ENCODE data around the gene DIP2A. TPM values are rescaled to one million over a fixed set of nuclear protein-coding genes. Genes with fewer than 3 reads are reported as not detected.

Gene DIP2A
- polyA plus RNA-seq, 3 donors: 4.6 to 55.4 (median 6.1) TPM

DNA sequence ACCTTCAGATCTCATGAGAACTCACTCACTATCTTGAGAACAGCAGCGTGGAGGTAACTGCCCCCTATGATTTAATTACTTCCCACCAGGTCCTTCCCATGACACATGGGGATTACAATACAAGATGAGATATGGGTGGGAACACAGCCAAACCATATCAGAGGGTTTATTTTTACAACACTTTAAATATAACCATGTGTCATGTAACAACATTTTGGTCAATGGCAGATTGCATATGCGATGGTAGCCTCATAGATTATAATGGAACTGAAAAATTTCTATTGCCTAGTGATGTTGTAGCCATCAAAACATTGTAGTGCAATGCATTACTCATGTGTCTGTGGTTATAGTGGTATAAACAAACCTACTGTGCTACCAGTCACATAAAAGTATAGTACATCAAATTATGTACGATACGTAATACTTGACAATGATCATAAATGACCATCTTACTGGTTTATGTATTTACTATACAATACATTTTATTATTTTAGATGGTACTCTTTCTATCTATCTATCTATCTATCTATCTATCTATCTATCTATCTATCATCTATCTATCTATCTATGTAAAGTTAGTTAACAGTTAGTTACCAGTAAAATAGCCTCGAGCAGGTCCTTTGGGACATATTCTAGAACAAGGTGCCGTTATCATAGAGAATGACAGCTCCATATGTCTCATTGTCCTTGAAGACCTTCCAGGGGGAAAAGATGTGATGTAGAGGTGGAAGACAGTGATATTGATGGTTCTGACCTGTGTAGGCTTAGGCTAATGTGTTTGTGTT, 158.8 kb downstream of the DIP2A start:
- Mint-ChIP-seq H3K27me3 (ENCODE audit: low read depth in 3 of 3) (no peaks in the 10 kb centered on the region), H3K27ac (peak overlapping the region in 3 of 7 donors; percentile 32 to 82 (median 67)), H3K9me3 (peaks cover 4 to 13% (median 9%) of the 10 kb centered on the region in 7 donors), H3K4me3 (no peak overlapping the region), H3K36me3 (peaks cover 0 to 2% of the 10 kb centered on the region in 2 donors), H3K4me1 (peaks cover 37% of the 10 kb centered on the region)
- no peaks in the 10 kb centered on the region for H4K20me1 ChIP-seq (ENCODE audit: insufficient read depth, low read length)
- no peaks in the 10 kb centered on the region for H3K79me2 ChIP-seq (ENCODE audit: insufficient read depth, low read length)
- H3K27me3 ChIP-seq (ENCODE audit: control insufficient read depth in 2 of 2, insufficient read depth in 2 of 2, low read length in 2 of 2): no peaks in the 10 kb centered on the region
- H3K36me3 ChIP-seq (replicated peaks in 1 of 2; ENCODE audit: control insufficient read depth in 1 of 2, insufficient read depth in 2 of 2, low read length in 2 of 2): no peaks in the 10 kb centered on the region
- H3K4me3 ChIP-seq (replicated peaks in 1 of 3; ENCODE audit: low read depth in 2 of 3, low read length in 3 of 3): no peak overlapping the region
- H3K9ac ChIP-seq (ENCODE audit: insufficient read depth, low read length, poor library complexity, severe bottlenecking): no peak overlapping the region
- no peak overlapping the region for H2AFZ ChIP-seq (ENCODE audit: insufficient read depth, low read depth, low read length, poor library complexity, severe bottlenecking)
- no CpG with 5 or more reads among the region's 6 CpGs for WGBS (ENCODE audit: insufficient coverage)
- TF ChIP-seq, protein P1, sequence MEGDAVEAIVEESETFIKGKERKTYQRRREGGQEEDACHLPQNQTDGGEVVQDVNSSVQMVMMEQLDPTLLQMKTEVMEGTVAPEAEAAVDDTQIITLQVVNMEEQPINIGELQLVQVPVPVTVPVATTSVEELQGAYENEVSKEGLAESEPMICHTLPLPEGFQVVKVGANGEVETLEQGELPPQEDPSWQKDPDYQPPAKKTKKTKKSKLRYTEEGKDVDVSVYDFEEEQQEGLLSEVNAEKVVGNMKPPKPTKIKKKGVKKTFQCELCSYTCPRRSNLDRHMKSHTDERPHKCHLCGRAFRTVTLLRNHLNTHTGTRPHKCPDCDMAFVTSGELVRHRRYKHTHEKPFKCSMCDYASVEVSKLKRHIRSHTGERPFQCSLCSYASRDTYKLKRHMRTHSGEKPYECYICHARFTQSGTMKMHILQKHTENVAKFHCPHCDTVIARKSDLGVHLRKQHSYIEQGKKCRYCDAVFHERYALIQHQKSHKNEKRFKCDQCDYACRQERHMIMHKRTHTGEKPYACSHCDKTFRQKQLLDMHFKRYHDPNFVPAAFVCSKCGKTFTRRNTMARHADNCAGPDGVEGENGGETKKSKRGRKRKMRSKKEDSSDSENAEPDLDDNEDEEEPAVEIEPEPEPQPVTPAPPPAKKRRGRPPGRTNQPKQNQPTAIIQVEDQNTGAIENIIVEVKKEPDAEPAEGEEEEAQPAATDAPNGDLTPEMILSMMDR (IDR thresholded peaks at IDR 0.05): no peak
- H3K9me3 ChIP-seq (replicated peaks in 1 of 2; ENCODE audit: control insufficient read depth in 1 of 2, insufficient read depth in 1 of 2, low read length in 2 of 2): no peaks in the 10 kb centered on the region
- H3K4me2 ChIP-seq (replicated peaks; ENCODE audit: extremely low read depth, low read length, poor library complexity, severe bottlenecking): no peak overlapping the region
- intact Hi-C loops (cut with micrococcal nuclease): no loop called here
- DNase-seq: peak in 1 of 3 donors; percentile 31
- H3K4me1 ChIP-seq (ENCODE audit: control insufficient read depth in 1 of 2, insufficient read depth in 2 of 2, low read length in 2 of 2): peaks cover 23 to 41% of the 10 kb centered on the region in 2 donors
- H3K27ac ChIP-seq (ENCODE audit: low read depth in 1 of 2, low read length in 2 of 2): no peak overlapping the region

DNA sequence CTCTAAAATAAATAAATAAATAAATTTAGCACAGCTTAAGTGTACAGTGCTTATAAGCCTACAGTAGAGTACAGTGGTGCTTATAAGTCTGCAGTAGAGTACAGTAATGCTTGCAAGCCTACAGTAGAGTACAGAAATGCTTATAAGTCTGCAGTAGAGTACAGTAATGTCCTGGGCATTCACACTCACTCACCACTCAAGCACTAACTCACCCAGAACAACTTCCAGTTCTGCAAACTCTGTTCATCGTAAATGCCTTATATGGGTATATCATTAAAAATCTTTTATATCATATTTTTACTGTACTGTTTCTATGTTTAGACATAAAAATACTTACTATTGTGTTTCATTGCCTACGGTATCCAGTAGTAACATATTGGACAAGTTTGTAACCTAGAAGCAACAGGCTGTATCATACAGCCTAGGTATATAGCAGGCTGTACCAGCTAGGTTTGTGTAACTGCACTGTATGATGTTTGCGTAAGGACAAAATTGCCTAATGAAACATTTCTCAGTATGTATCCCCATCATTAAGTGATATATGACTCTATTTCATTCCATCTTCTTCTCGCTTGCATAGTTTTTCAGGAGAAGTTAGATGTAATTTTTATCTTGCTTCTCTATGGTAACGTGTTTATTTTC, 160.2 kb downstream of the DIP2A start:
- H3K36me3 Mint-ChIP-seq: peaks cover 0 to 2% of the 10 kb centered on the region in 2 donors
- Histone ChIP-seq H3K4me1 (ENCODE audit: control insufficient read depth in 1 of 2, insufficient read depth in 2 of 2, low read length in 2 of 2) (peaks cover 32 to 50% of the 10 kb centered on the region in 2 donors), H3K4me3 (replicated peaks in 1 of 3; ENCODE audit: low read depth in 2 of 3, low read length in 3 of 3) (no peak overlapping the region), H2AFZ (ENCODE audit: insufficient read depth, low read depth, low read length, poor library complexity, severe bottlenecking) (no peak overlapping the region), H3K9me3 (replicated peaks in 1 of 2; ENCODE audit: control insufficient read depth in 1 of 2, insufficient read depth in 1 of 2, low read length in 2 of 2) (no peaks in the 10 kb centered on the region), H3K4me2 (replicated peaks; ENCODE audit: extremely low read depth, low read length, poor library complexity, severe bottlenecking) (no peak overlapping the region), H3K79me2 (ENCODE audit: insufficient read depth, low read length) (no peaks in the 10 kb centered on the region), H4K20me1 (ENCODE audit: insufficient read depth, low read length) (no peaks in the 10 kb centered on the region), H3K27ac (ENCODE audit: low read depth in 1 of 2, low read length in 2 of 2) (no peak overlapping the region), H3K27me3 (ENCODE audit: control insufficient read depth in 2 of 2, insufficient read depth in 2 of 2, low read length in 2 of 2) (no peaks in the 10 kb centered on the region), H3K36me3 (replicated peaks in 1 of 2; ENCODE audit: control insufficient read depth in 1 of 2, insufficient read depth in 2 of 2, low read length in 2 of 2) (no peaks in the 10 kb centered on the region), H3K9ac (ENCODE audit: insufficient read depth, low read length, poor library complexity, severe bottlenecking) (no peak overlapping the region)
- H3K9me3 Mint-ChIP-seq: peaks cover 4 to 13% (median 9%) of the 10 kb centered on the region in 7 donors
- no peaks in the 10 kb centered on the region for H3K27me3 Mint-ChIP-seq (ENCODE audit: low read depth in 3 of 3)
- intact Hi-C loops (cut with micrococcal nuclease): no loop called here
- no peak overlapping the region for H3K4me3 Mint-ChIP-seq
- no CpG with 5 or more reads among the region's 5 CpGs for WGBS (ENCODE audit: insufficient coverage)
- TF ChIP-seq, protein P1 (IDR thresholded peaks at IDR 0.05): no peak
- peaks cover 46% of the 10 kb centered on the region for H3K4me1 Mint-ChIP-seq
- DNase-seq: no peak
- H3K27ac Mint-ChIP-seq: no peak overlapping the region

Small RNAs within 50 kb of the gene (small RNA-seq; reads per million reads assigned to genes)
- gene RNU6-396P (ENCODE audit: insufficient read length, low read depth): not detected

Other genes starting within 250 kb of the DIP2A start
- gene LSS, start 230.1 kb upstream of the DIP2A start, polyA plus RNA-seq: 10 to 100 TPM in 1 of 3 donors, 1 to 10 TPM in 2; 4.1 to 20.0 (median 4.9) TPM
- gene MCM3AP, start 173.3 kb upstream of the DIP2A start, polyA plus RNA-seq: 10 to 100 TPM; 30.9 to 62.4 (median 32.7) TPM
- 1 to 10 TPM; 4.1 to 8.6 (median 5.2) TPM for gene YBEY, start 172.5 kb upstream of the DIP2A start, polyA plus RNA-seq
- under 1 TPM; 0.15 to 0.73 (median 0.21) TPM for gene C21orf58, start 135.0 kb upstream of the DIP2A start, polyA plus RNA-seq
- 10 to 100 TPM in 1 of 3 donors, 1 to 10 TPM in 2; 4.2 to 16.3 (median 5.1) TPM for gene PCNT, start 134.7 kb upstream of the DIP2A start, polyA plus RNA-seq
- 1 to 10 TPM in 1 of 3 donors, under 1 TPM in 2; 0.59 to 1.4 (median 0.67) TPM for gene S100B, start 146.2 kb downstream of the DIP2A start, polyA plus RNA-seq
- gene PRMT2, start 176.8 kb downstream of the DIP2A start, polyA plus RNA-seq: 100 to 1,000 TPM in 1 of 3 donors, 10 to 100 TPM in 2; 71.5 to 106 (median 77.2) TPM